Hematopoietic multipotent progenitor cell treated with erythropoietin and hydrocortisone succinate and interleukin-3 and kit ligand, for 4 days (in vitro differentiated cells): ENCODE measurements around the gene CELF2.

Experiments used
- DNase-seq: peaks from one replicate; pipeline ENCODE4 v3.0.0-alpha.2; 2015

The CELF2 gene

GRCh38 chr10:11208243-11208642 is 190.6 kb downstream of the CELF2 start:
- DNase-seq: no peak

- no peak for DNase-seq
Measured at GRCh38 chr10:11208908-11209829, 191.5 kb downstream of the CELF2 start.

- DNase-seq: peak; percentile 60
Measured at GRCh38 chr10:11209830-11210181, 192.1 kb downstream of the CELF2 start.

GRCh38 chr10:11210211-11210922 is 192.7 kb downstream of the CELF2 start:
- no peak for DNase-seq

- DNase-seq: no peak
Measured at GRCh38 chr10:11212288-11213085, 194.8 kb downstream of the CELF2 start.

- DNase-seq: no peak
Measured at GRCh38 chr10:11213137-11213536, 195.5 kb downstream of the CELF2 start.

GRCh38 chr10:11214407-11214806 is 196.7 kb downstream of the CELF2 start:
- no peak for DNase-seq

GRCh38 chr10:11215471-11215870 is 197.8 kb downstream of the CELF2 start:
- peak; percentile 49 for DNase-seq

- no peak for DNase-seq
Measured at GRCh38 chr10:11217521-11217920, 199.8 kb downstream of the CELF2 start.

GRCh38 chr10:11218395-11218794 is 200.7 kb downstream of the CELF2 start:
- DNase-seq: no peak

GRCh38 chr10:11219431-11219830 is 201.8 kb downstream of the CELF2 start:
- no peak for DNase-seq

GRCh38 chr10:11223081-11223480 is 205.4 kb downstream of the CELF2 start:
- DNase-seq: no peak

GRCh38 chr10:11223507-11224140 is 206.0 kb downstream of the CELF2 start:
- no peak for DNase-seq

GRCh38 chr10:11224321-11224720 is 206.6 kb downstream of the CELF2 start:
- DNase-seq: no peak

GRCh38 chr10:11224792-11225416 is 207.2 kb downstream of the CELF2 start:
- no peak for DNase-seq

- DNase-seq: peak; percentile 88
Measured at GRCh38 chr10:11225935-11226334, 208.3 kb downstream of the CELF2 start.

GRCh38 chr10:11227103-11227502 is 209.4 kb downstream of the CELF2 start:
- DNase-seq: peak; percentile 64

- DNase-seq: no peak
Measured at GRCh38 chr10:11229893-11230292, 212.2 kb downstream of the CELF2 start.

- no peak for DNase-seq
Measured at GRCh38 chr10:11230498-11231167, 213.0 kb downstream of the CELF2 start.

- peak; percentile 85 for DNase-seq
Measured at GRCh38 chr10:11231285-11231684, 213.6 kb downstream of the CELF2 start.

GRCh38 chr10:11232222-11232961 is 214.7 kb downstream of the CELF2 start:
- DNase-seq: no peak
